GM21423 (cell line): ENCODE results near the gene SLC6A17.

Source experiments
- ATAC-seq: cut with Tn5 transposase; IDR thresholded peaks from one replicate; pipeline ENCODE4 v1.9.1; 2021; ENCODE audit warnings: mild to moderate bottlenecking, moderate library complexity; ENCODE audit not compliant: unreplicated experiment

Gene SLC6A17

GRCh38 chr1:110200666-110201065 lies 50.4 kb downstream of the SLC6A17 start:
- no peak for ATAC-seq

GRCh38 chr1:110201157-110201825 lies 51.0 kb downstream of the SLC6A17 start:
- no peak for ATAC-seq

GRCh38 chr1:110203021-110203661 lies 52.8 kb downstream of the SLC6A17 start:
- no peak for ATAC-seq

GRCh38 chr1:110205156-110205555 lies 54.9 kb downstream of the SLC6A17 start:
- no peak for ATAC-seq

GRCh38 chr1:110205591-110206155 lies 55.4 kb downstream of the SLC6A17 start:
- no peak for ATAC-seq

- ATAC-seq = no peak
Observed at GRCh38 chr1:110206261-110206920, 56.1 kb downstream of the SLC6A17 start.

- ATAC-seq = no peak
Observed at GRCh38 chr1:110207831-110208230, 57.5 kb downstream of the SLC6A17 start.

- ATAC-seq = no peak
Observed at GRCh38 chr1:110208916-110209645, 58.8 kb downstream of the SLC6A17 start.

GRCh38 chr1:110209715-110210603 lies 59.7 kb downstream of the SLC6A17 start, which contains the start of gene KCNC4:
KCNC4 (plus strand) TSS chr1:110210314; CDS start chr1:110211500, 1,186 bp downstream.
- peak; percentile 82 for ATAC-seq

- ATAC-seq = peak; percentile 10
Observed at GRCh38 chr1:110210604-110211495, 60.6 kb downstream of the SLC6A17 start.

GRCh38 chr1:110211496-110212168 lies 61.3 kb downstream of the SLC6A17 start:
- ATAC-seq = no peak

GRCh38 chr1:110212169-110213142 lies 62.2 kb downstream of the SLC6A17 start:
- ATAC-seq = no peak

- ATAC-seq = no peak
Observed at GRCh38 chr1:110213143-110213540, 62.8 kb downstream of the SLC6A17 start.

- ATAC-seq = no peak
Observed at GRCh38 chr1:110214454-110215404, 64.4 kb downstream of the SLC6A17 start.

GRCh38 chr1:110215621-110216515 lies 65.6 kb downstream of the SLC6A17 start:
- no peak for ATAC-seq
